Measurements from ENCODE around the gene D2HGDH.

The D2HGDH gene

GRCh38 chr2:241744028-241744754 lies 9.8 kb downstream of the D2HGDH start:
- no peak for DNase-seq (ENCODE audit: low read depth in 1 of 2, low spot score in 1 of 2)
- in situ Hi-C loops (cut with HindIII; ENCODE audit: low pct_unique_long_range_greater_than_20kb, low sequenced_read_pairs), result no loop called here
- TF ChIP-seq JUND (IDR thresholded peaks at IDR 0.05; ENCODE audit: low read depth), result no peak

DNA sequence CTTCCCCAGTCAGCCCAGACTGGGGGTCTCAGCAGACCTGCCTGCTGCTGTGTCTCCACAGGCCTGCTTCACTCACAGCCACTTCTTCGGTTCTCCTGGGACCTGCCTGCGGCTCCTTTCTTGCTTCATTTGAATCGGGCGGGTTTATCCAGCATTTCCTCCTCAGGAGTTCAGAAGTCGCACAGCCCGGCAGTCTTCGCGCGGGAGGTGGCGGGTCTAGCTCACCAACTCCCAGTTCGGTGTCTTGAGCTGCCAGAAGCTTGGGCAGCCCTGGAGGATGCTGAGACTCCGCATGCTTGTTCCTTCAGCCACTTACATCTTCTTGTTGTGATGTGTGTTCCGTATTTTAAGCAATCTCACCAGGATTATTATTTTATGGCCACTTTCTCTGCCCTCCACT lies 10.8 kb downstream of the D2HGDH start:
- DNase-seq (ENCODE audit: low read depth in 1 of 2, low spot score in 1 of 2), result no peak
- TF ChIP-seq JUND (IDR thresholded peaks at IDR 0.05; ENCODE audit: low read depth), result no peak
- in situ Hi-C loops (cut with HindIII; ENCODE audit: low pct_unique_long_range_greater_than_20kb, low sequenced_read_pairs), result no loop called here

GRCh38 chr2:241746084-241746483 lies 11.7 kb downstream of the D2HGDH start:
- no peak for TF ChIP-seq JUND (IDR thresholded peaks at IDR 0.05; ENCODE audit: low read depth)
- in situ Hi-C loops (cut with HindIII; ENCODE audit: low pct_unique_long_range_greater_than_20kb, low sequenced_read_pairs), result no loop called here
- DNase-seq (ENCODE audit: low read depth in 1 of 2, low spot score in 1 of 2), result no peak

DNA sequence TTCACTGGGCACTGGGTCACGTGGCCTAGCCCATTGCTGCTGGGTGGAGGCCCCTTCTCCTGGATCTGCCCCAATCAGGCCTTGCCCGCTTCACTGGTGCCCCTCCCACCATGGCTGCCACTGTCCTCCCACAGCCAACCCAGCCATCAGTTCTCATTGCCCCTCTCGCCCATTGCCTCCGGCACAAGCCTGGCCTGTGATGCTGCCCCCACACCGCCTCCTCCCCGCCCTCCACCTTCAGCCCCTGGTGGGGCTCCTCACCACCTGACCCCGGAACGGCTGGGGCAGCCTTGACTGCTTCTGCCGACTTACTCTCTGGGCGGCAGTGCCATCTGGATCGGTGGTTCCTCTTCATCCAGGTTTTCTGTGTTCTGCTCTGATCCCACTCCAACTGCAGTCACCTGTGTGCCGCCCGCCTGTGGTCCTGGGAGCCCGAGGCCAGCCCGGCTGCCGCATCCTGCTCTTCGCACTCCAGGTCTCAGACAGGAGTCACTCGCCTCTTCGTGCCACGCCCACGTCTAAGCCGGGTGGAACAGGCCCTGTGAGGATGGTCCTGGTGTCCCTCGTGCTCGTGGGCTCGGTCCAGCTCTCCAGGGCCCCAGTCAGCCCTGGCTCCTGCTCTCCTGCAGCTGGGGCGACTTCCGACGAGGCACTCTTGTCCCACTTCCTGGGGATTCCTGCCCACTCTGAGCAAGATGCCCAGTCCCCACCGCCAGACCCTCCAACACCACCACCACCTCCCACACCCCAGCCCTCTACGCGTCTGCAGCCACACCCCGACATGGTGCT lies 14.2 kb downstream of the D2HGDH start:
- no peak for TF ChIP-seq JUND (IDR thresholded peaks at IDR 0.05; ENCODE audit: low read depth)
- in situ Hi-C loops (cut with HindIII; ENCODE audit: low pct_unique_long_range_greater_than_20kb, low sequenced_read_pairs), result no loop called here
- DNase-seq (ENCODE audit: low read depth in 1 of 2, low spot score in 1 of 2), result no peak

DNA sequence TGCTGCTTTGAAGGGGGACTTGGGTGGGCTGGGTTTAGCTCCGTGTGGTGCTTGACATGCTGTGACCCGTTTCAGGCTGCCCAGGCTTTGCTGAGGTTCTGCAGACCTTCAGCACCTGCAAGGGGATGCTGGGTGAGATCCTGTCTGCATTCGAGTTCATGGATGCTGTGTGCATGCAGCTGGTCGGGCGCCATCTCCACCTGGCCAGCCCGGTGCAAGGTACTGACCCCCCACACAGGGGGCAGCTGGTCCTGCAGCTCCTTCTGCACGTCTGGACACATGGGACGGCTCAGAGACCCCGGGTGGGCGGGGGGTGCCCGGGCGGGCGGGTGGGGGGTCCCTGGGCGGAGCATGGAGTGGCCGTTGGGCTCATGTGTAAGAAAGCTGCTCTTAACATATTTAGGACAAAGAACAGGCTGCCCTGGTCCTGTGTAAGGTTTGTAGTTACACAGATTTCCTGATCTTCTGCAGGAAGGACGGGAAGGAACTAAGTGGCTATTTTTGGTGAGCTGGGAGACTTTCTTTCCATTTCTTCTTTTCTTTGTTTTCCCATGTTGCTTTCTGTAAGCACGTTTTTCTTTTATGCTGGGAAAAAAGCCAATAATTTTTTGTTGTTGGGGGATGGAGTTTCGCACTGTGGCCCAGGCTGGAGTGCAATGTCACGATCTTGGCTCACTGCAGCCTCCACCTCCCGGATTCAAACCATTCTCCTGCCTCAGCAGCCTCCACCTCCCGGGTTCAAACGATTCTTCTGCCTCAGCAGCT lies 15.8 kb downstream of the D2HGDH start:
- DNase-seq (ENCODE audit: low read depth in 1 of 2, low spot score in 1 of 2), result no peak
- no peak for TF ChIP-seq JUND (IDR thresholded peaks at IDR 0.05; ENCODE audit: low read depth)
- in situ Hi-C loops (cut with HindIII; ENCODE audit: low pct_unique_long_range_greater_than_20kb, low sequenced_read_pairs), result no loop called here

DNA sequence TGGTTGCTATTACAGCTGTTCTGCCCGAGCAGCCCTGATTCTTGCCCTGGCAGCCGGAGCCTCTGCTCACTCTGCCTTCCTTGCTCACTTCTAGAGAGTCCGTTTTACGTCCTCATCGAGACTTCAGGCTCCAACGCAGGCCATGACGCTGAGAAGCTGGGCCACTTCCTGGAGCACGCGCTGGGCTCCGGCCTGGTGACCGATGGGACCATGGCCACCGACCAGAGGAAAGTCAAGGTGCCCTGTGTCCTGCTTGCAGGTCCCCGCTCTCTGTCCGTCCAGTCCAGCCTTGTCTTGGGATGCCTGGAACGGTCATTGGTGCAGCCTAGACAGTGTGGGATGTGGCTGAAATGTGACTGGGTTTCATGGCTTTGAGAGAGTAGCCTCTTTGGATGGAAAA lies 16.7 kb downstream of the D2HGDH start:
- in situ Hi-C loops (cut with HindIII; ENCODE audit: low pct_unique_long_range_greater_than_20kb, low sequenced_read_pairs), result no loop called here
- no peak for DNase-seq (ENCODE audit: low read depth in 1 of 2, low spot score in 1 of 2)

GRCh38 chr2:241751776-241752175 lies 17.3 kb downstream of the D2HGDH start:
- TF ChIP-seq JUND (IDR thresholded peaks at IDR 0.05; ENCODE audit: low read depth), result no peak
- in situ Hi-C loops (cut with HindIII; ENCODE audit: low pct_unique_long_range_greater_than_20kb, low sequenced_read_pairs), result no loop called here
- no peak for DNase-seq (ENCODE audit: low read depth in 1 of 2, low spot score in 1 of 2)

More for the DNA sequence above, 16.7 kb downstream of the D2HGDH start:
- no peak for TF ChIP-seq JUND (IDR thresholded peaks at IDR 0.05; ENCODE audit: low read depth)

DNA sequence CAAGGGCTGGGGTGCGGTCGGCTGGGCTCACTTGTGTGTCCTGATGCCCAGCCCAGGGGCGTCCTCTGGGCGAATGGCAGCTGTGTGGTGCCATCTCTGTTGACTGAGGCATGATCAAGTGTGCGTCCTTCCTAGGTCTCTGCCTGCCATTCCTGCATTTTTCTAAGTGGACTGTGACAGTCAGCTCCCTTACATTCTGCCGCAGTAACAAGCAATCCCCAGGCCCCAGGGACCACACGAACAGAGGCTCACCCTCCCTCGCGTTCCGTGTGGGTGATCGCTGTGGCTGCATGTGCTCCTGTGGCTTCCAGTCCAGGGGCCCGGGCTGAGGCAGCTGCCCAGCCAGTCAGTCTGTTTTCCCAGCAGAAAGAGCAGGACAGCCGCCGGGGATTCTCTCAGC lies 17.8 kb downstream of the D2HGDH start:
- no peak for DNase-seq (ENCODE audit: low read depth in 1 of 2, low spot score in 1 of 2)
- TF ChIP-seq JUND (IDR thresholded peaks at IDR 0.05; ENCODE audit: low read depth), result no peak
- in situ Hi-C loops (cut with HindIII; ENCODE audit: low pct_unique_long_range_greater_than_20kb, low sequenced_read_pairs), result no loop called here

- no peak for TF ChIP-seq JUND (IDR thresholded peaks at IDR 0.05; ENCODE audit: low read depth)
- in situ Hi-C loops (cut with HindIII; ENCODE audit: low pct_unique_long_range_greater_than_20kb, low sequenced_read_pairs), result no loop called here
- no peak for DNase-seq (ENCODE audit: low read depth in 1 of 2, low spot score in 1 of 2)
These were observed 18.4 kb downstream of the D2HGDH start for GRCh38 chr2:241752689-241753276.

- TF ChIP-seq JUND (IDR thresholded peaks at IDR 0.05; ENCODE audit: low read depth), result no peak
- no peak for DNase-seq (ENCODE audit: low read depth in 1 of 2, low spot score in 1 of 2)
- in situ Hi-C loops (cut with HindIII; ENCODE audit: low pct_unique_long_range_greater_than_20kb, low sequenced_read_pairs), result no loop called here
These were observed 19.1 kb downstream of the D2HGDH start for GRCh38 chr2:241753493-241753892.

GRCh38 chr2:241754042-241754441 lies 19.6 kb downstream of the D2HGDH start:
- in situ Hi-C loops (cut with HindIII; ENCODE audit: low pct_unique_long_range_greater_than_20kb, low sequenced_read_pairs), result no loop called here

DNA sequence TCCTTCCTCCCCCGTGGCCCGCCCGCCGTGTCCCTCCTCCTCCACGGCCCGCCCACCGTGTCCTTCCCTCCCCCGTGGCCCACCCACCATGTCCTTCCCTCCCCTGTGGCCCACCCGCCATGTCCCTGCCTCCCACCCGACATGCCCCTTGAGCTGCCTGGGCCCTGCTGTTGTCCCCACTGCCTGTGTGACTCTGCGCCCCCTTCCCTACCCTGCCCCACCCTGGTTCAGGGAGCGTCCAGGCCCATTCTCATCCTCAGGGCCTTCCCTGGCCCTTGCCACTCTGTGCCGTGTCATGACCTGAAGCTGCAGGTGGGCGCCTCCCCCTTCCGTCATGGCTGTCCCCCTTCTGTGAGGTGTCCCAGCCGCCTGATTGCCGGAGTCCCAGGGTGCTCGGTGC lies 20.7 kb downstream of the D2HGDH start:
- in situ Hi-C loops (cut with HindIII; ENCODE audit: low pct_unique_long_range_greater_than_20kb, low sequenced_read_pairs), result no loop called here
- DNase-seq (ENCODE audit: low read depth in 1 of 2, low spot score in 1 of 2), result no peak
- no peak for TF ChIP-seq JUND (IDR thresholded peaks at IDR 0.05; ENCODE audit: low read depth)

More at GRCh38 chr2:241754042-241754441, 19.6 kb downstream of the D2HGDH start:
- no peak for TF ChIP-seq JUND (IDR thresholded peaks at IDR 0.05; ENCODE audit: low read depth)
- DNase-seq (ENCODE audit: low read depth in 1 of 2, low spot score in 1 of 2), result no peak

Data from T47D (cell line).